NCI-H187 treated with DMSO at 0.1 percent for 48 hours (cell line): Measurements from ENCODE around the gene PPIH.
"Not testable (repeated sequence)": the region's sequence is repeated elsewhere in the genome, so short reads cannot be mapped to it uniquely, and the experiment has no call there.

Source experiments
- DNase-seq: peaks from one replicate; lab custom pipeline; 2025; lab: John Stamatoyannopoulos, UW

The PPIH gene

DNA sequence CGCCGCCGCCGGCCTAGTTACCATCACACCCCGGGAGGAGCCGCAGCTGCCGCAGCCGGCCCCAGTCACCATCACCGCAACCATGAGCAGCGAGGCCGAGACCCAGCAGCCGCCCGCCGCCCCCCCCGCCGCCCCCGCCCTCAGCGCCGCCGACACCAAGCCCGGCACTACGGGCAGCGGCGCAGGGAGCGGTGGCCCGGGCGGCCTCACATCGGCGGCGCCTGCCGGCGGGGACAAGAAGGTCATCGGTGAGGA, 24.2 kb downstream of the PPIH start:
- DNase-seq = not testable (repeated sequence)

DNA sequence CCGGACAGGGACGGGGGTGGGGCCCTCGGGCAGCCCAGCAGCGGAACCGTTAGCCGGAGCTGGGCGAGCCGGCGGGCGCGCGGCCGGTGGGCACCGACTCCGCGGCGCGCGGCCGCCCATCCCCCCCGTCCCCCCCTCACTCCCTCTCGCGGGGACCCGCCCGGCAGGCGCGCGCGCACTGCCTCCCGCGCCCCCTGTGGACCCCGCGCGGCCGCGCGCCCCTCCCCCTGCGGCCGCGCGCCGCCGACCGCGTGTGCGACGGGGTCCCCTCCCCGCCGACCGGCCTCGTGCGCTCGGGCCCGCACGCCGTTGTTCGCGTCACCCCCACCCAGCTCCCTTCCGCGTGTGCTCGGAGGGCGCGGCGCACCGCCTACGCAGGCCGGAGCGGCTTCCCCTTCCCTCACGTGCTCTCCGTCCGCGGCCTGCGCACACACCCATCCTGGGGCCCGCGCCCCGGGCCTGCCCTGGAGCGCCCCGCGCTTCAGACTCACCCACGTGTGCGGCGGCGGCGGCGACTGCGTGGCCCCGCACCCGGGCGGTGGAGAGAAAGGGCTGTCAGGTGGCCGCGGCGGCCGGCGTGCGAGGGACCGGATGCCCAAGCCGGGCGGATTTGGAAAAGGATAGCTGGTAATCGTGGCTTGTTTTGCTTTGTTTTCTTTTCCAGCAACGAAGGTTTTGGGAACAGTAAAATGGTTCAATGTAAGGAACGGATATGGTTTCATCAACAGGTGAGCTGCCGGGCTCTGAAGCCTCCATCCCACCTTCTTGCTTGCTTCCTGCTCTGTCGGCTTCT, 24.7 kb downstream of the PPIH start:
- no peak for DNase-seq

DNA sequence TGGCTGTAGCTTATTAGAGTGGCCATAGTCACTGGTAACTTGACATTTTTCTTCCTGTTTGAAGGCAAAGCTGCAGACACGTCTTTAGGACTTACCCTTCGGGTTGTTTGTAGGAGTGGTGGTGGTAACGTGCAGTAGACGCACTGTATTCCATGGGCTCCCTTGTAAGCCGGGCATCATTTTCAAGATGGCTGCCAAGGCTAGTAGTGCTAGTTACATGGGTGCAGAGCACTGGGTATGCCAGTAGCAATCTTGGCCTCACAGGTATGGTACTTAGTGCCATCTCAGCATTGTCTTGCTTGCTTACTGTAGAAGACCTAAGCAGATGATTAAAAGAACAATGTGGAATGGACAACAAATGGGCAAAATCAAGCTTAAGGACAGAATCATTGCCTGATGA, 25.9 kb downstream of the PPIH start:
- no peak for DNase-seq

DNA sequence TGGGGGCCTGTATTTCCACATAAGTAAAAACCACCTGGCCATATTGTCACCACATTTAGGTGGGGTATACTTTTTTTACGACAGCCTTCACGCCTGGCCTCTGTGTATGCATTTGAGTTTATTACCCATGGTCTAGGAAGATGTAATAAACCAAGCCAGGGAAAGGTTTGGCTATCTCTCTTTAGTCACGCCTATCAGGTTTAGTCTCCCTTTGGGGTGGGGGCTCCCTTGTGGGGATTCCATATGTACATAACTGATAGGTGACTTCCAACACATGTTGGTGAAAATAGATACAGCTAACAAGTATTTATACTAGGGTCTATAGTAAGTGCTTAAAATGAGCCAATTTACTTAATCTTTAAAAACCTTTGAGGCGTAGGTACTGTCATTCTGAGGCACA, 28.2 kb downstream of the PPIH start:
- DNase-seq = no peak

DNA sequence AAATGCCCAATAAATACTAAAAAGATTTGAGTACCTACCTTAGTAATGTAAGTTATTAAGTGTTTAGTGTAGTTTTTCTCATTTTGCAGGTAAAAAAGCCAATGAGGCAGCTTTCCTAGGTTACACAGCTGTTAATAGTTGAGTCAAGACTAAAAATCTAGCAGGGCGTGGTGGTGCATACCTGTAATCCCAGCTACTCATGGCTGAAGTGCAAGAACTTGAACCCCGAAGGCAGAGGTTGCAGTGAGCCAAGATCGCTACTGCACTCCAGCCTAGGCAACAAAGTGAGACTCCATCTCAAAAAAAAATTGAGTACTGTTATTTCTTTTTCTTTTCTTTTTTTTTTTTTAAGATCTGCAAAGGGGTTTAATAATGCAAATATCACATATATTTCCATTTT, 31.7 kb downstream of the PPIH start:
- DNase-seq = no peak

DNA sequence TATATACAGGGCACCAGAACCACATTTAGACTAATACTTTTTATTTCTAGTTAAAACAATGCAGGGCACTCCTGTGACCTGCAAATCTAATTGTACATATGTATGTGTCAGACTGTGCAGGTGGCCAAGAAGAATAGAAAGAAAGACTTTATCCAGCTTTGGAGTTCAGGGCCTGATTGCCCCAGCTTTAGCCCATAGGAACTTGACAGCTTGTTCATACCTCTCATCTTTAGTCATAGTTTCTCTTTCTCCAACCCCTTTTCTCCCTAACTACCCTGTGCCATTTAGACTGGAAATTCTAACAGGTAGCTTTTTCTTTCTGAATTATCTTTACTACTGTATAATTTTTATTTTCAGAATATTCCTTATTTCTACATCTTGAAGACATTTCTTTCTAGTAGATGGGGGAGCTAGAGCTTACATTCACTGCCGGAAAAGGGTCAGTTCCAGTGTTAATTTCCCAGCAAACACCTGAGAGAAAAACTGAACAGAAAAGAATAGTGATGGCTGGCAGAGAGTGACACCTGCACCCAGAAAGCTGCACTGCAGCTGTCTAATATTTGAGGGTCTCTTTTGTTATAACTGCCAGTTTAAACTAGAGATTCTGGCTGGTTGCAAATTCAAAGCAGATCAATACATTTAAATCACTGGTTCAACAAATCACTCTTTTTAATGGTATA, 32.4 kb downstream of the PPIH start:
- DNase-seq = no peak

DNA sequence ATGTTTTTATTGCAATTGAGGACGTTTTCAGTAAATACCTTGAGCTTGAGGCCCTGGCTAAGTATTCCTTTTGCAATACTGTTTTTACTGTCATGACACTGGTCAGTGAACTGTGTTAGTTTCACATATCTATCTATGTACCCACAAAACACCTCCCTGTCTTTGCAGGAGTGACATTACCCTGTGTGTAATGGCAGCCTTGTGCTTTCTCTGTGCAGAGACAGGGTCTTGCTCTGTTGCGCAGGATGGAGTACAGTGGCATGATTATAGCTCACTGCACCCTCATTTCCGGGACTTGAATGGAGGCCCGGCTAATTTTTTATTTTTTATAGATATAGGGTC, 32.9 kb downstream of the PPIH start:
- no peak for DNase-seq

DNA sequence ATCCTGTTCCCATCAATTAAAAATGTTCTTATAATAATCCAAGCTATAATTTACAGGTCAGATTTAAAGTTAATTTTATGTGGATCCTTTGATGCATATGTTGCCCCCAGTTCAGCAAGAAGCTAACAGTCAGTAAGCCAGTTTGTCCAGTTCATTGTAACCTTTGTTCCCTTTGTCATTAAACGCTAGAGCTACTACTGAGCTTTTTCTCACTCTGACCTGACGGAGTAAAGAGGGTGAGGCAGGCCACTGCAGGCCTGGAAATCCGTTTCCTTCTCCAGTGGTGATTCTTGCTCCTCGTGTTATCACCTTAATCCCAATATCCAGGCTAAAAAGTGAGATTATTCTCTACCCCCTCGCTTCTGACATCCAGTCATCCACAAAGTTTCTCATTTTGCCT, 34.2 kb downstream of the PPIH start:
- no peak for DNase-seq

DNA sequence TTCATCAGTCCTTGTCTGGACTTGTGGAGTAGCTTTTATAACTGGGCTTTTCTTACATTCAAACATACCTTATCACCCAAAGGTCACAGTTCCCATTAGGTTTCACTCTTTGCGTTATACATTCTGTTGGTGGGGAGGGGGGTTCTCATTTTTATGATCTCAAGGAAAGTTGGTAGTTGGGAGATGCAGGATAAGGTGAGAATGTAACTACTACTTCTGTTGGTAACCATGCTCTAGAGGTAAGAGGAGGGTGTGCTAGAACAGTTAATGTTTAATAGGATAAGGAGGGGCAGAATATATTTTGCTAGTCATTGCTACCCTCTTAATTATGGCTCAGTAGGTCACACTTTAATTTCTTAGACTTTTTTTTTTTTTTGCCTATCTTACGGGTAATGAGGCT, 34.7 kb downstream of the PPIH start:
- DNase-seq = no peak

DNA sequence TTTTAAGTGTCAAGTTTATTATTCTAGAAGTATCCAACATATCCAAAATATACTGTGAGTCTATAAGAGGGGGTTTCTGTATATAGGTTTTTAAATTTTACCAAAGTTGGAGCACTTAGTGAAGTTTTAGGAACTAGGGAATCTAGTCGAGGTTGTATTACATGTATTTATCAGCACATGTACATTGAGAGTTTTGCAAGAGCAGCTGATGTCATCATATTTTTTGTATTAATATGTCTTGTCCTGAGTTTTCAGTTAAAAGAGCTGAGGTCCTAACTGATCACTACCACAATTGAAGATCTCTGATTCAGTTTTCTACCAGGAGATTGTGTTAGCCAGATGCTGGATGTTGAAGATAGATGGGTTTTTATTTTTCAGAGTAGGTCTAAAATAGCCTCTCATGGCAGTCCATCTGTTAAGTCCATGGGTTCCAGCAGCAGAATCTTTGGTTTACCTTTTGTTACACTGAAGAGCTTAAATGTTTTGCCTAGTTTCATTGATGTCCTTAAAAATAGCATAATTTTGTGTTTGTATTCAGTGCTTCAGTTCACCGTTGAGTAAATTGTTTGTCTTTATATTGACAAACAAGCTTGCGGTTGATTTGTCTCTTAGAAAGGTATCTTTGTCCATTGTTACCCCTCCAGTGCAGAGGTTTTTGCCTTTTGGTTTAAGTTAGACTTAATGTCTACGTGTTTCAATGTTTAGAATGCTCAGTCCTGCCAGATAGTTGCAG, 40.0 kb downstream of the PPIH start:
- DNase-seq = no peak

DNA sequence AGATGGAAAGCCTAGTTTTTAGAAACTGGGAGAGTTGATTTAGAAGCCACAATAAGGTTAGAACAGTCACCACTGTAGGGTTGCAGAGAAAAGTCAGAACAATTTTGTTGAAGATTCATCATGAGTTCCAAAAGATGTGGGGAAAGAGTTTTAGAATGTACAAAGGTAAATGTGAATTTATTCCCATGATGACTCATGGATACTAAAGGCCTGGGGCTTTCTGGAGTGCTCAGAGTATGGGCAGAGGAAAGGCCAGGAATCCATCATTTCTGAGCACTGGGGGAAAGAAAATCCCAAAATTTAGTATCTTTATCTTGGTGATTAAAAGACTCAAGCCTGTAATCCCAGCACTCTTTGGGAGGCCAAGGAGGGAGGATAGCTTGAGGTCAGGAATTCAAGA, 41.8 kb downstream of the PPIH start:
- DNase-seq = no peak

DNA sequence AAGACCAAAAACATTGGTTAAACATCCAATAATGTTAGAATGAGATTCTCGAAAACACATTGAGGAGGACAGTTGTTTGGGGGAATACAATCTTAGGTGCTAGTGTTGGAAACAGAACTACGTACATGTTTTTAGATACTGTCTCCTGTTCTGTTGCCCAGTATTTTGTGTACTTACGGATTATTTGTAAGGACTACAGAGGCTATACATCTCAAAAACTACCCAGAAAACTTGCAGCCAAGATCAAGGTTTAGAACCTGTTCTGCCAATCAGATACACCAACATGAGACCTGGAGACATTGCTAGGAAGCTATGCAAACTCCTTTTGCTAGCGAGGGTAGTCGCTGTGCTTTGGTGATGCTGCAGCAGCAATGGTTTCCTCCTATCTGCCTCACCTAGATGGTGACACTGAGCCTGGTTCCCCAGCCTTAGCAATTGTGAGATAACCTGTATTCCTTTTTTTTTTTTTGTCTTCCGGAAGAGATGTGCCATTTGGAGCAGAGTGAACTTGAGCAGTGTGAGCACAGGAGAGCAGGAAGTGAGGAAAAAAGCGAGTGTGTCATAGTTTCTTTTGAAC, 45.8 kb downstream of the PPIH start:
- DNase-seq = no peak

DNA sequence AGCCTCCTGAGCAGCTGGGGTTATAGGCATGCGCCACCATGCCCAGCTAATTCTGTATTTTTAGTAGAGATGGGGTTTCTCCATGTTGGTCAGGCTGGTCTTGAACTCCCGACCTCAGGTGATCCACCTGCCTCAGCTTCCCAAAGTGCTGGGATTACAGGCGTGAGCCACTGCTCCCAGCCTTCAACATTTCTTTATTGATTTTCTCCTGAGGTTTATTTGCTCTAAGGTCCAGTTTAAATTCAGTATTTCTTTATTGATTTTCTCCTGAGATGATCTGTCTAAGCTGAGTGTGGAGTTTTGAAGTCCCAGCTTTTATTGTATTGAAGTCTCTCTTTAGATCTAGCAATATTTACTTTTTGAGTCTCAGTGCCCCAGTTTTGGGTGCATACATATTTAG, 54.6 kb downstream of the PPIH start:
- DNase-seq = not testable (repeated sequence)

DNA sequence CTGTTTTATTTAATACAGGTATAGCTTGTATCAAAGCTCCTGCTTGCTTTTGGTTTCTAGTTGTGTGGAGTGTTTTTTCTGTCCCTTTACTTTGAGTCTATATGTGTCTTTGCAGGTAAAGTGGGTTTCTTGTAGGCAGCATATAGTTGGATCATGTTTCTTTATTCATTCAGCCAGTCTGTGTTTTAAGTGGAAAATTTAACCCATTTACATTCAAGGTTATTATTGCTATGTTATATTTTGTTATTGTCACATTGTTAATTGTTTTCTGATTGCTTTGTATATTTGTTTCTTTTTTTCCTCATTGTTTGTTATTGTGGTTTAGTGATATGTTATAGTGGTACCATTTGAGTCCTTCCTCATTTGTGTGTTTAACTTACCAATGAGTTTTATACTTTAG, 55.1 kb downstream of the PPIH start:
- no peak for DNase-seq

DNA sequence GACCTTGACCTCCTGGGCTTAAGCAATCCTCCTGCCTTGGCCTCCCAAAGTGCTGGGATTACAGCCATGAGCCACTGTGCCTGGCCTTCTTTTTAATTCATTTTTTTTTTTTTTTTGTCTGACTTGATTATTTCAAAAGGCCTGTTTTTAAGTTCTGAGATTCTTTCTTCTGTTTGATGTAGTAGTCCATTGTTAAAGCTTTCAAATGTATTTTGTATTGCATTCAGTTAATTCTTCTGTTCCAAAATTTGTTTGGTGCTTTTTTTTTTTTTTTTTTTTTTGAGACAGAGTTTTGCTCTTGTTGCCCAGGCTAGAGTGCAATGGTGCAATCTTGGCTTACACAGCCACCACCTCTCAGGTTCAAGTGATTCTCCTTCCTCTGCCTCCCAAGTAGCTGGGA, 56.2 kb downstream of the PPIH start:
- DNase-seq = not testable (repeated sequence)

DNA sequence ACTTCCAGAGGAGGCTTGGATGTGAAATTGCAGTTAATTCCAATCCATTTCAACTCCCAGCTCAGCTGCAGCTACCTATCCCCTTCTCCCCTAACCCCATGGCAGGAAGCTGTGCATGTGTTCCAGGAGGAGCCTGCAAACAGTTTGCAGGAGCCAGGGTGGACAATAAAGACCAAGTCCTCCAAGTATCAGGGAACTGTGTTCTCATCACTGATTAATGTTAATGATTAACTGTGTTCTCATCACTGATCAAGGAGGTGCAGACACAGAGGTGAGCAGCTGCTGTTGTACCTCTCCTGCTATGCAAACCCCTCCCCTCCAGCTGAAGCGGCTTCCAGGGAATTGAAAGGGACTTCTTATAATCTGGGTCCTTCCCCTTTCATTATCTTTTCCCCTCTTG, 62.6 kb downstream of the PPIH start:
- no peak for DNase-seq

DNA sequence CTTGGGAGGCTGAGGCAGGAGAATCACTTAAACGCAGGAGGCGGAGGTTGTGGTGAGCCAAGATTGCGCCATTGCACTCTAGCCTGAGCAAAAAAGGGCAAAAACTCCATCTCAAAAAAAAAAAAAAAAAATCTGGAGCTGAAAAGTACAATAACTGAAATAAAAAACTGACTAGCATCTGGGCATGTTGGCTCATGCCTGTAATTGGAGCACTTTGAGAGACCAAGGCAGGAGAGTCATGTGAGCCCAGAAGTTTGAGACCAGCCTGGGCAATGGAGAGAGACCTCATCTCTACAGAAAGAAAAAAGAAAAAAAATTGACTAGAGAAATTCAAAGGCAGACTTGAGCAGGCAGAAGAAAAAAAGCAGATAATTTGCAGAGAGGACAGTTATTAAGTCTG, 63.7 kb downstream of the PPIH start:
- DNase-seq = no peak

DNA sequence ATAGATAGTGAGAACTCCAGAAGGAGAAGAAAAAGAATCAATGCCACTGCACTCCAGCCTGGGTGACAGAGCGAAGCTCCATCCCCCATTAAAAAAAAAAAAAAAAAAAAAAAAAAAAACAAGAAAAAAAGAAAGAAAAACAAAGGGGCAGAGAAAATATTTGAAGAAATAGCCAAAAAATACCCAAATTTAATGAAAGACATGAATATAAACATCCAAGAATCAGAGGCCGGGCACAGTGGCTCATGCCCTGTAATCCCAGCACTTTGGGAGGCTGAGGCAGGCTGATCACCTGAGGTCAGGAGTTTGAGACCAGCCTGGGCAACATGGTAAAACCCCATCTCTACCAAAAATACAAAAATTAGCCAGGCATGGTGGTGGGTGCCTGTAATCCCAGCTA, 64.2 kb downstream of the PPIH start:
- not testable (repeated sequence) for DNase-seq

DNA sequence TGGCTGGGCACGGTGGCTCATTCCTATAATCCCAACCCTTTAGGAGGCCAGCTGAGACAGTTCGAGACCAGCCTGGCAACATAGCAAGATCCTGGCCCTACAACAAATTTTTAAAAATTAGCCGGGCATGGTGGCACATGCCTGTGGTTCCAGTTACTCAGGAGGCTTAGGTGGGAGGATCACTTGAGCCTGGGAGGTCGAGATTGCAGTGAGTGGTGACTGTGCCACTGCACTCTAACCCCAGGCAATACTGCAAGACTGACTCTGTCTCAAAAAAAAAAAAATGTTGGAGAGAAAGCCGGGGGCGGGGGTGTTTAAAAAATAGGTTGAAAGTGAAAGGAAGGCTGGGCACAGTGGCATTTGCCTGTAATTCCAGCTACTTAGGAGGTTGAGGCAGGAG, 65.3 kb downstream of the PPIH start:
- no peak for DNase-seq

DNA sequence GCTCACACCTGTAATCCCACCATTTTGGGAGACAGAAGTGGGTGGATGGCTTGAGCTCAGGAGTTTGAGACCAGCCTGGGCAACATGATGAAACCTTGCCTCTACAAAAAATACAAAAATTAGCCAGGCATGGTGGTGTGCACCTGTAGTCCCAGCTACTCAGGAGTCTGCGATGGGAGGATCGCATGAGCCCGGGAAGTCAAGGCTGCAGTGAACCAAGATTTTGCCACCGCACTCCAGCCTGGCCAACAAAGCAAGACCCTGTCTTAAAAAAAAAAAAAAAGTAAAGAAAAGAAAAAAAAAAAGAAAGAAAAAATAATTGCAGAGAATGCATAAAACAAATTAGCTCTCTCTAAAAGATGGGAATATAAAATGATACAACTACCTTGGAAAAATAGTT, 67.6 kb downstream of the PPIH start:
- DNase-seq = not testable (repeated sequence)
